ENCODE measurements around the gene PRKAR2B.

Gene PRKAR2B

DNA sequence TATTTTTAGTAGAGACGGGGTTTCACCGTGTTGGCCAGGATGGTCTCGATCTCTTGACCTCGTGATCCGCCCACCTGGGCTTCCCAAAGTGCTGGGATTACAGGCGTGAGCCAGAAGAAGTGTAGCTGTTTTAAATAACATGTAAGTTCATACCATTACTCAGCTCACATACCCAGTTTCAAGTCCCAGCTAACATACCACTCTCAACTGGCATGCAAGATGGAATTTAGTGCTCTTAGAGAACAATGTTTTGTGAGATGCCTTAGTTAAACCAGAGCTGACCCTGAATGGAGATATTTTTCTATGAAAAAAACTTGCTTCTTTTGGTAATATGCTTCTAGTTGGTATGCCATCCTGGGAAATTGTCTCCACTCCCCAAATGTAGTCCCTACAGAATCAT, 161.6 kb downstream of the PRKAR2B start:
- DNase-seq (ENCODE audit: low read depth, low spot score) = no peak
- no peak overlapping the region for H3K4me3 ChIP-seq (ENCODE audit: low read length)

DNA sequence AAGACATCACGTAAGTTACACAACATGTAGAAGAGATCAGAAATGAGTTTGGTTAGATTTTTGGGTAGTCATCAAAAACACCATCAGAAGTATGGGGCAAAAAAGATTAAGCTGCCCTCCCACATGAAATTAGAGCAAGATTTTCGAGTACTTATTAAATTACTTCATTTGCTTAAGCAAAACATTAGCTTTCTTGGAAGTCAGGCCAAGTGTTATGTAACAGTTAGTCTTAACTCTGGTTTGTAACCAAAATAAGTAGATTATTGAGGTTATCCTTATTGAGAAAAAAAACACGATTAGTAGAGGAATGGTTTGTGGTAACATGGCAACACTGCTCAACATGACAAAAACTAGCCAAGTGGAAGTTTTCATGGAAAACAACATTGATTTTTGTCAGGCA, 162.2 kb downstream of the PRKAR2B start:
- H3K4me3 ChIP-seq (ENCODE audit: low read length) = no peak overlapping the region
- no peak for DNase-seq (ENCODE audit: low read depth, low spot score)

DNA sequence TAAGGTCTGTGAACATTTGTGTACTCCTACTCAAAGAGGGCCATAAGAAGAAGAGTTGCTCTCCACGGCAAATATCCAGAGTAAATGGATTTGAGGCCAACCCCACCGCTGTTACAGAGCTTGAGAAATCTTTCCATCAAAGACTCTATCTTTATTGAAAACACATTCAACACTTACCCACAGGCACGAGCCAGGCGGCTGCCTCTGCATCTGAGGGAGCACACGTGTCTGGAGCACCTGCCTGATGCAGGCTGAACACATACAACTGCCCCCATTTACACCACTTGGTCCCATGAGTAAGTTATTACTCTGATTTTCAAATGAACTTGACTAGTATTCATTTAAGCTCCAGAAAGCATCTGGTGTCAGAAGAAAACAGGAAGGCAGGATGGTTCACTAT, 163.0 kb downstream of the PRKAR2B start:
- DNase-seq (ENCODE audit: low read depth, low spot score) = no peak
- H3K4me3 ChIP-seq (ENCODE audit: low read length) = no peak overlapping the region

GRCh38 chr7:107208024-107208521, 163.6 kb downstream of the PRKAR2B start:
- no peak overlapping the region for H3K4me3 ChIP-seq (ENCODE audit: low read length)
- no peak for DNase-seq (ENCODE audit: low read depth, low spot score)

DNA sequence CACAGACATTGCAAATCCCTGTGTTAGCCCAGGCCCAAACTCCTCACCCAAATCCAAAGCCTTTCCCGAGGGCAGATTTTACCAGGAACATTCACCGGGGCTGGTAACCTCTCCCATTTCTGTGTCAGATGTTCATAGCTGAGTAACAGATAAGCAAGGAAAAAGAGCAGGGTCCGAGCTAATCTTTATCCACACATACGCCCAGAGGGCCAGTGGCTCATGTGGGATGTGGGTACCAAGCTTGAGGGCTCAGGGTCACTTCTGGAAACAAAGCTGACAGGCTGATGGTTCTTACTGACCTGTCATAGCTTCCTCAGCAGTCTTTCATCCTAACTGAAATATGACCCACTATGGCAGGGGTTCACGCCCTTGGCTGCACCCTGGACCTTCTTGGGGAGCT, 164.1 kb downstream of the PRKAR2B start:
- no peak for DNase-seq (ENCODE audit: low read depth, low spot score)
- H3K4me3 ChIP-seq (ENCODE audit: low read length) = no peak overlapping the region

GRCh38 chr7:107209565-107209964, 165.1 kb downstream of the PRKAR2B start:
- DNase-seq (ENCODE audit: low read depth, low spot score) = no peak
- no peak overlapping the region for H3K4me3 ChIP-seq (ENCODE audit: low read length)

GRCh38 chr7:107210400-107210799, 165.9 kb downstream of the PRKAR2B start:
- H3K4me3 ChIP-seq (ENCODE audit: low read length) = no peak overlapping the region
- no peak for DNase-seq (ENCODE audit: low read depth, low spot score)

Measured in Jurkat, Clone E6-1 (cell line).